Fibroblast of the aortic adventitia (primary cell): ENCODE results near the gene LCN6. TPM values are rescaled to one million over a fixed set of nuclear protein-coding genes. Genes with fewer than 3 reads are reported as not detected.
"Not testable (repeated sequence)": the region's sequence is repeated elsewhere in the genome, so short reads cannot be mapped to it uniquely, and the experiment has no call there.

ENCODE experiments used
- DNase-seq: peaks from one replicate; pipeline ENCODE4 v3.0.0-alpha.2; 2010; ENCODE audit warnings: low read depth
- H3K4me3 ChIP-seq: 2 replicates; pipeline ENCODE4 v1.5.1; 2011; ENCODE audit warnings: low read depth, mild to moderate bottlenecking, control low read depth, low read length, moderate library complexity
- CTCF ChIP-seq: IDR thresholded peaks from 2 replicates; pipeline ENCODE4 v1.5.1; 2011; ENCODE audit warnings: mild to moderate bottlenecking, low read length, control low read depth, inconsistent platforms; ENCODE audit not compliant: insufficient read depth
- total RNA-seq: library from RNA; depleted of rRNA; stranded (reverse); fragments of >200 nt; gene quantifications from 2 replicates; pipeline ENCODE4 v1.2.3, GENCODE V29; 2012; ENCODE audit warnings: low replicate concordance

LCN6 gene
- total RNA-seq, 1 donor: not detected

GRCh38 chr9:136760834-136761544 lies 12.7 kb upstream of the LCN6 start:
- TF ChIP-seq CTCF: peak; percentile 77
- peak; percentile 66 for DNase-seq
- H3K4me3 ChIP-seq: not testable (repeated sequence)

- no peak for DNase-seq
- H3K4me3 ChIP-seq: no peak overlapping the region
- TF ChIP-seq CTCF: no peak
Observed at GRCh38 chr9:136760424-136760823, 12.1 kb upstream of the LCN6 start.

GRCh38 chr9:136759436-136760325 lies 11.4 kb upstream of the LCN6 start:
- no peak overlapping the region for H3K4me3 ChIP-seq
- no peak for DNase-seq
- TF ChIP-seq CTCF: no peak

GRCh38 chr9:136759001-136759400 lies 10.7 kb upstream of the LCN6 start:
- DNase-seq: no peak
- no peak for TF ChIP-seq CTCF

GRCh38 chr9:136757751-136758140 lies 9.4 kb upstream of the LCN6 start:
- TF ChIP-seq CTCF: no peak
- DNase-seq: no peak
- H3K4me3 ChIP-seq: no peak overlapping the region

More at GRCh38 chr9:136759001-136759400, 10.7 kb upstream of the LCN6 start:
- H3K4me3 ChIP-seq: no peak overlapping the region

GRCh38 chr9:136757328-136757727 lies 9.0 kb upstream of the LCN6 start:
- no peak for DNase-seq
- H3K4me3 ChIP-seq: no peak overlapping the region
- no peak for TF ChIP-seq CTCF
